ENCODE results near the gene PRICKLE3. TPM values are rescaled to one million over a fixed set of nuclear protein-coding genes. Genes with fewer than 3 reads are reported as not detected.

The PRICKLE3 gene
- total RNA-seq, 2 donors from 2014 or later: 10.7 to 12.0 TPM

GRCh38 chrX:49187526-49187925 is 1.4 kb upstream of the PRICKLE3 start:
- no peak overlapping the region for H3K27ac Mint-ChIP-seq
- no peaks in the 10 kb centered on the region for H3K9me3 ChIP-seq (ENCODE audit: control insufficient read depth, low read length)
- H3K27ac ChIP-seq (ENCODE audit: low read depth, low read length): no peak overlapping the region
- H3K36me3 Mint-ChIP-seq (ENCODE audit: low read depth): peaks cover 6% of the 10 kb centered on the region
- H3K4me1 Mint-ChIP-seq: no peaks in the 10 kb centered on the region
- no peaks in the 10 kb centered on the region for H3K27me3 Mint-ChIP-seq (ENCODE audit: insufficient read depth)
- H3K9me3 Mint-ChIP-seq: peaks cover 66% of the 10 kb centered on the region
- no peak for DNase-seq
- WGBS, 2 experiments (ENCODE audit: insufficient coverage in 1 of 2, insufficient read length in 1 of 2): 70% methylated on average over 2 of the region's 10 CpGs; no CpG with 5 or more reads in 1 of the 2 experiments
- H3K9ac ChIP-seq (ENCODE audit: extremely low read depth, low read length, poor library complexity, severe bottlenecking): no peak overlapping the region
- no peaks in the 10 kb centered on the region for H3K4me1 ChIP-seq (ENCODE audit: control insufficient read depth, insufficient read depth, low read length)
- peak overlapping the region; percentile 58 for H3K4me3 Mint-ChIP-seq
- no peak overlapping the region for H3K4me3 ChIP-seq (ENCODE audit: low read length)
- TF ChIP-seq CTCF (conservative IDR thresholded peaks at IDR 0.05): no peak
- no peaks in the 10 kb centered on the region for H3K27me3 ChIP-seq (ENCODE audit: control insufficient read depth, insufficient read depth, low read length, poor library complexity, severe bottlenecking)
- H3K36me3 ChIP-seq (ENCODE audit: control insufficient read depth, insufficient read depth, low read length): peaks cover 7% of the 10 kb centered on the region

GRCh38 chrX:49187028-49187394 is 838 bp upstream of the PRICKLE3 start:
- WGBS, 2 experiments (ENCODE audit: insufficient coverage in 1 of 2, insufficient read length in 1 of 2): 57% methylated on average over 3 of the region's 15 CpGs; no CpG with 5 or more reads in 1 of the 2 experiments
- Histone ChIP-seq H3K9me3 (ENCODE audit: control insufficient read depth, low read length) (no peaks in the 10 kb centered on the region), H3K4me1 (ENCODE audit: control insufficient read depth, insufficient read depth, low read length) (no peaks in the 10 kb centered on the region), H3K4me3 (ENCODE audit: low read length) (no peak overlapping the region), H3K27ac (ENCODE audit: low read depth, low read length) (no peak overlapping the region), H3K27me3 (ENCODE audit: control insufficient read depth, insufficient read depth, low read length, poor library complexity, severe bottlenecking) (no peaks in the 10 kb centered on the region), H3K9ac (ENCODE audit: extremely low read depth, low read length, poor library complexity, severe bottlenecking) (no peak overlapping the region), H3K36me3 (ENCODE audit: control insufficient read depth, insufficient read depth, low read length) (peaks cover 7% of the 10 kb centered on the region)
- Mint-ChIP-seq H3K27me3 (ENCODE audit: insufficient read depth) (no peaks in the 10 kb centered on the region), H3K27ac (peak overlapping the region; percentile 55), H3K4me3 (peak overlapping the region; percentile 58), H3K9me3 (peaks cover 68% of the 10 kb centered on the region), H3K4me1 (no peaks in the 10 kb centered on the region), H3K36me3 (ENCODE audit: low read depth) (peaks cover 11% of the 10 kb centered on the region)
- peak; percentile 62 for DNase-seq
- no peak for TF ChIP-seq CTCF (conservative IDR thresholded peaks at IDR 0.05)

GRCh38 chrX:49184294-49185281 is 1.6 kb downstream of the PRICKLE3 start:
- WGBS, 2 experiments (ENCODE audit: insufficient coverage in 1 of 2, insufficient read length in 1 of 2): 5 to 8% methylated on average over 5 to 46 of the region's 46 CpGs
- H3K27me3 Mint-ChIP-seq (ENCODE audit: insufficient read depth): no peaks in the 10 kb centered on the region
- no peak overlapping the region for H3K27ac ChIP-seq (ENCODE audit: low read depth, low read length)
- H3K27ac Mint-ChIP-seq: peak overlapping the region; percentile 83
- H3K36me3 Mint-ChIP-seq (ENCODE audit: low read depth): peaks cover 20% of the 10 kb centered on the region
- H3K36me3 ChIP-seq (ENCODE audit: control insufficient read depth, insufficient read depth, low read length): peaks cover 7% of the 10 kb centered on the region
- H3K4me1 Mint-ChIP-seq: no peaks in the 10 kb centered on the region
- H3K9me3 ChIP-seq (ENCODE audit: control insufficient read depth, low read length): no peaks in the 10 kb centered on the region
- peaks cover 71% of the 10 kb centered on the region for H3K9me3 Mint-ChIP-seq
- DNase-seq: peak; percentile 97
- peak overlapping the region; percentile 78 for H3K4me3 ChIP-seq (ENCODE audit: low read length)
- peak; percentile 22 for TF ChIP-seq CTCF (conservative IDR thresholded peaks at IDR 0.05)
- no peaks in the 10 kb centered on the region for H3K4me1 ChIP-seq (ENCODE audit: control insufficient read depth, insufficient read depth, low read length)
- peak overlapping the region; percentile 58 for H3K4me3 Mint-ChIP-seq
- H3K9ac ChIP-seq (ENCODE audit: extremely low read depth, low read length, poor library complexity, severe bottlenecking): no peak overlapping the region
- H3K27me3 ChIP-seq (ENCODE audit: control insufficient read depth, insufficient read depth, low read length, poor library complexity, severe bottlenecking): no peaks in the 10 kb centered on the region
